ENCODE measurements around the gene CST7. TPM values are rescaled to one million over a fixed set of nuclear protein-coding genes. Genes with fewer than 3 reads are reported as not detected.

The CST7 gene
- polyA plus RNA-seq, 1 experiment: not detected

GRCh38 chr20:24977797-24978196 lies 28.7 kb downstream of the CST7 start:
- Histone ChIP-seq H3K27me3 (ENCODE audit: control insufficient read depth, insufficient read depth, low read length) (no peaks in the 10 kb centered on the region), H3K4me3 (ENCODE audit: low read depth, low read length) (no peak overlapping the region), H3K36me3 (ENCODE audit: control insufficient read depth, insufficient read depth, low read length) (peaks cover 6% of the 10 kb centered on the region)
- TF ChIP-seq, protein P1, sequence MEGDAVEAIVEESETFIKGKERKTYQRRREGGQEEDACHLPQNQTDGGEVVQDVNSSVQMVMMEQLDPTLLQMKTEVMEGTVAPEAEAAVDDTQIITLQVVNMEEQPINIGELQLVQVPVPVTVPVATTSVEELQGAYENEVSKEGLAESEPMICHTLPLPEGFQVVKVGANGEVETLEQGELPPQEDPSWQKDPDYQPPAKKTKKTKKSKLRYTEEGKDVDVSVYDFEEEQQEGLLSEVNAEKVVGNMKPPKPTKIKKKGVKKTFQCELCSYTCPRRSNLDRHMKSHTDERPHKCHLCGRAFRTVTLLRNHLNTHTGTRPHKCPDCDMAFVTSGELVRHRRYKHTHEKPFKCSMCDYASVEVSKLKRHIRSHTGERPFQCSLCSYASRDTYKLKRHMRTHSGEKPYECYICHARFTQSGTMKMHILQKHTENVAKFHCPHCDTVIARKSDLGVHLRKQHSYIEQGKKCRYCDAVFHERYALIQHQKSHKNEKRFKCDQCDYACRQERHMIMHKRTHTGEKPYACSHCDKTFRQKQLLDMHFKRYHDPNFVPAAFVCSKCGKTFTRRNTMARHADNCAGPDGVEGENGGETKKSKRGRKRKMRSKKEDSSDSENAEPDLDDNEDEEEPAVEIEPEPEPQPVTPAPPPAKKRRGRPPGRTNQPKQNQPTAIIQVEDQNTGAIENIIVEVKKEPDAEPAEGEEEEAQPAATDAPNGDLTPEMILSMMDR (IDR thresholded peaks at IDR 0.05; ENCODE audit: insufficient read depth, low read depth, low read length): no peak
- no peak for DNase-seq (ENCODE audit: low read depth)
- CTCF ChIA-PET: no interaction called here
- POLR2A ChIA-PET: no interaction called here

GRCh38 chr20:24978513-24978912 lies 29.4 kb downstream of the CST7 start:
- H3K27me3 ChIP-seq (ENCODE audit: control insufficient read depth, insufficient read depth, low read length): no peaks in the 10 kb centered on the region
- no peak overlapping the region for H3K4me3 ChIP-seq (ENCODE audit: low read depth, low read length)
- TF ChIP-seq, protein P1 (IDR thresholded peaks at IDR 0.05; ENCODE audit: insufficient read depth, low read depth, low read length): no peak
- ChIA-PET CTCF (interaction anchor here (1.0 kb wide), 1 partner anchor 47 kb away, joined by 3 read pairs; no protein-coding TSS in a partner anchor), POLR2A (no interaction called here)
- peaks cover 6% of the 10 kb centered on the region for H3K36me3 ChIP-seq (ENCODE audit: control insufficient read depth, insufficient read depth, low read length)
- no peak for DNase-seq (ENCODE audit: low read depth)

GRCh38 chr20:24979036-24979960 lies 30.2 kb downstream of the CST7 start:
- TF ChIP-seq, protein P1 (IDR thresholded peaks at IDR 0.05; ENCODE audit: insufficient read depth, low read depth, low read length): no peak
- CTCF ChIA-PET: interaction anchor here (1.0 kb wide), 1 partner anchor 48 kb away, joined by 3 read pairs; no protein-coding TSS in a partner anchor
- Histone ChIP-seq H3K4me3 (ENCODE audit: low read depth, low read length) (no peak overlapping the region), H3K27me3 (ENCODE audit: control insufficient read depth, insufficient read depth, low read length) (no peaks in the 10 kb centered on the region), H3K36me3 (ENCODE audit: control insufficient read depth, insufficient read depth, low read length) (peaks cover 6% of the 10 kb centered on the region)
- DNase-seq (ENCODE audit: low read depth): no peak
- POLR2A ChIA-PET: no interaction called here

GRCh38 chr20:24980291-24981053 lies 31.4 kb downstream of the CST7 start:
- H3K36me3 ChIP-seq (ENCODE audit: control insufficient read depth, insufficient read depth, low read length): peaks cover 6% of the 10 kb centered on the region
- ChIA-PET POLR2A (no interaction called here), CTCF (no interaction called here)
- H3K4me3 ChIP-seq (ENCODE audit: low read depth, low read length): no peak overlapping the region
- DNase-seq (ENCODE audit: low read depth): no peak
- no peaks in the 10 kb centered on the region for H3K27me3 ChIP-seq (ENCODE audit: control insufficient read depth, insufficient read depth, low read length)
- TF ChIP-seq, protein P1 (IDR thresholded peaks at IDR 0.05; ENCODE audit: insufficient read depth, low read depth, low read length): no peak

DNA sequence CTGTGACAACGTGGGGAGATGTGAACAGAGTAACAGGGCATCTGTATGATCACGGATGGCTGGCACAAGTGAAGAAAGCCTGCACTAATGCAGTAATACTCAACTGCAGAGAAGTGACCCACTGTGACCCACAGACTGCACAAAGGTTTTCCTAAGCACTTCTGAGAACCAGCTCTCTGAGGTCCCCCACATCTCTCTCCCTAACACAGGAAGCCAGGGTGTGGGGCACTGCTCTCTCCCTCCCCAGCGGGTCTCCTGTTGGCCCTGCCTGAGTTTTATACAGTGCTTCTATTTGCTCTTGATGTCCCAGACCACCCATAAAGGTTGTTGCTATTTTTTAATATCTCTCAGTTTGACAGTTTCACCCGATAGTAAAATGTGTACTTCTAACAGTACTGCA lies 32.2 kb downstream of the CST7 start:
- CTCF ChIA-PET: no interaction called here
- no peak overlapping the region for H3K4me3 ChIP-seq (ENCODE audit: low read depth, low read length)
- no peak for DNase-seq (ENCODE audit: low read depth)
- H3K27me3 ChIP-seq (ENCODE audit: control insufficient read depth, insufficient read depth, low read length): no peaks in the 10 kb centered on the region
- POLR2A ChIA-PET: no interaction called here
- TF ChIP-seq, protein P1 (IDR thresholded peaks at IDR 0.05; ENCODE audit: insufficient read depth, low read depth, low read length): no peak
- H3K36me3 ChIP-seq (ENCODE audit: control insufficient read depth, insufficient read depth, low read length): peaks cover 6% of the 10 kb centered on the region

All from BJ (cell line).